ENCODE measurements around the gene PLBD1. TPM values are rescaled to one million over a fixed set of nuclear protein-coding genes. Genes with fewer than 3 reads are reported as not detected.

Gene PLBD1
- total RNA-seq, 1 experiment from 2014 or later, result 49.6 TPM

- TF ChIP-seq PRDM15 (CRISPR knock-in tag; IDR thresholded peaks at IDR 0.05), result no peak
These were observed 5.4 kb downstream of the PLBD1 start (continued) for GRCh38 chr12:14562279-14562678.

GRCh38 chr12:14561677-14562238, 5.9 kb downstream of the PLBD1 start:
- POLR2A ChIA-PET, result no interaction called here
- CTCF ChIA-PET, result interaction anchor here (0.7 kb wide), 1 partner anchor 194 kb away, joined by 3 read pairs; no protein-coding TSS in a partner anchor
- TF ChIP-seq TCF7 (CRISPR knock-in tag; IDR thresholded peaks at IDR 0.05; ENCODE audit: low read depth), result no peak
- no peak for TF ChIP-seq ZNF138 (CRISPR knock-in tag; conservative IDR thresholded peaks at IDR 0.05)
- TF ChIP-seq ZBTB43 (CRISPR knock-in tag; IDR thresholded peaks at IDR 0.05), result no peak
- no peak for TF ChIP-seq AR (CRISPR knock-in tag; IDR thresholded peaks at IDR 0.05)
- no peak for TF ChIP-seq E2F1 (CRISPR knock-in tag; IDR thresholded peaks at IDR 0.05)
- no peak for TF ChIP-seq GABPB1 (CRISPR knock-in tag; IDR thresholded peaks at IDR 0.05)
- no peak for TF ChIP-seq ZNF232 (CRISPR knock-in tag; IDR thresholded peaks at IDR 0.05)
- TF ChIP-seq HMGXB4 (CRISPR knock-in tag; IDR thresholded peaks at IDR 0.05), result no peak
- no peak for TF ChIP-seq E2F4 (CRISPR knock-in tag; IDR thresholded peaks at IDR 0.05; ENCODE audit: borderline replicate concordance, low read depth)
- no peak for TF ChIP-seq EMX1 (CRISPR knock-in tag; IDR thresholded peaks at IDR 0.05)
- no peak for TF ChIP-seq ZNF317 (CRISPR knock-in tag; IDR thresholded peaks at IDR 0.05; ENCODE audit: borderline replicate concordance, low read depth)
- TF ChIP-seq ZNF532 (CRISPR knock-in tag; IDR thresholded peaks at IDR 0.05; ENCODE audit: borderline replicate concordance), result no peak
- TF ChIP-seq FOXJ3 (CRISPR knock-in tag; IDR thresholded peaks at IDR 0.05; ENCODE audit: borderline replicate concordance), result no peak
- TF ChIP-seq ZNF121 (CRISPR knock-in tag; IDR thresholded peaks at IDR 0.05), result no peak
- TF ChIP-seq SP1 (CRISPR knock-in tag; conservative IDR thresholded peaks at IDR 0.05), result no peak
- TF ChIP-seq FOXP1 (CRISPR knock-in tag; IDR thresholded peaks at IDR 0.05; ENCODE audit: borderline replicate concordance), result no peak

More at GRCh38 chr12:14561677-14562238, 5.9 kb downstream of the PLBD1 start:
- DNase-seq (ENCODE audit: low spot score) (no peak), ATAC-seq (no peak)
- H3K27me3 Mint-ChIP-seq (ENCODE audit: low read depth), result no peaks in the 10 kb centered on the region
- no peak overlapping the region for H3K4me3 Mint-ChIP-seq
- peaks cover 16% of the 10 kb centered on the region for H3K4me1 Mint-ChIP-seq
- H3K27ac Mint-ChIP-seq, result no peak overlapping the region
- H3K36me3 Mint-ChIP-seq, result peaks cover 4% of the 10 kb centered on the region; the same call in 1 of the 2 replicates
- H3K9me3 Mint-ChIP-seq, result peaks cover 10% of the 10 kb centered on the region

Measured in WTC11 (cell line).